NT2/D1 (cell line): ENCODE measurements around the gene DCAF8L1.
"Not testable (repeated sequence)": the region's sequence is repeated elsewhere in the genome, so short reads cannot be mapped to it uniquely, and the experiment has no call there.

ENCODE experiments used
- DNase-seq: peaks from one replicate; pipeline ENCODE4 v3.0.0-alpha.2; 2011; ENCODE audit warnings: low read depth, low spot score
- H3K27me3 ChIP-seq: 2 replicates; pipeline ENCODE4 v1.6.0; 2011; ENCODE audit warnings: mild to moderate bottlenecking; ENCODE audit not compliant: insufficient read length, insufficient read depth
- H3K36me3 ChIP-seq: 2 replicates; pipeline ENCODE4 v1.6.1; 2011; ENCODE audit warnings: mild to moderate bottlenecking, low read length, mixed read lengths; ENCODE audit not compliant: insufficient read depth, insufficient read length
- H3K4me1 ChIP-seq: 2 replicates; pipeline ENCODE4 v1.5.1; 2011; ENCODE audit not compliant: insufficient read depth, insufficient read length
- H3K4me3 ChIP-seq: 2 replicates; pipeline ENCODE4 v1.5.1; 2011; ENCODE audit warnings: low read depth; ENCODE audit not compliant: insufficient read length
- H3K9ac ChIP-seq: 2 replicates; pipeline ENCODE4 v1.6.0; 2011; ENCODE audit warnings: low read depth; ENCODE audit not compliant: insufficient read length
- H3K9me3 ChIP-seq: 2 replicates; pipeline ENCODE4 v1.5.1; 2011; ENCODE audit warnings: mild to moderate bottlenecking, low read length; ENCODE audit not compliant: insufficient read depth
- SUZ12 ChIP-seq: IDR thresholded peaks from 2 replicates; pipeline ENCODE4 v1.6.1; 2011; ENCODE audit not compliant: insufficient read length, insufficient read depth; ENCODE audit errors: extremely low read depth
- YY1 ChIP-seq: IDR thresholded peaks from 2 replicates; pipeline ENCODE4 v1.6.1; 2011; ENCODE audit not compliant: insufficient read length, insufficient read depth
- ZNF274 ChIP-seq: IDR thresholded peaks from 2 replicates; pipeline ENCODE4 v1.6.1; 2011; ENCODE audit warnings: mild to moderate bottlenecking, low read depth, low read length

Gene DCAF8L1

DNA sequence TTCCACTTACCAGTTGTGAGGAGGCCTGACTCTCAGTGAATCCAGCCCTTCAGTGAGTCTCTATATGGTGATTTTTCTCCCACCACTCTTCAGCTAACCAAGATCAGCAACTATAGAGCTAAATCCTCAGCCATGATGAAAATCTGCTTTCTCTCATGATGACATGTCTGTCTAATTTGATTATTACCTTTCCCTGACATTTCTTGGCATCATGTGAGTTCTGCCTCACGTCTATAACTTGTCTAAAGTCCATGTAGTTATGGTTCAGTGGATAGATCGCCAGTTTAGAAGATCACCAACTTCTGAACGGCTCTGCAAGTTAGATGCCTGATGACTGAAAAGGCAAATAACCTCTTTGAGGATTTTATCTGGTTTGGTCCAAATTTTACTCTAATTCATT is 14.9 kb upstream of the DCAF8L1 start:
- TF ChIP-seq ZNF274 = no peak
- H3K9ac ChIP-seq = no peak overlapping the region
- DNase-seq = no peak
- no peaks in the 10 kb centered on the region for H3K27me3 ChIP-seq
- H3K36me3 ChIP-seq = no peaks in the 10 kb centered on the region
- no peaks in the 10 kb centered on the region for H3K4me1 ChIP-seq
- no peaks in the 10 kb centered on the region for H3K9me3 ChIP-seq
- no peak overlapping the region for H3K4me3 ChIP-seq

DNA sequence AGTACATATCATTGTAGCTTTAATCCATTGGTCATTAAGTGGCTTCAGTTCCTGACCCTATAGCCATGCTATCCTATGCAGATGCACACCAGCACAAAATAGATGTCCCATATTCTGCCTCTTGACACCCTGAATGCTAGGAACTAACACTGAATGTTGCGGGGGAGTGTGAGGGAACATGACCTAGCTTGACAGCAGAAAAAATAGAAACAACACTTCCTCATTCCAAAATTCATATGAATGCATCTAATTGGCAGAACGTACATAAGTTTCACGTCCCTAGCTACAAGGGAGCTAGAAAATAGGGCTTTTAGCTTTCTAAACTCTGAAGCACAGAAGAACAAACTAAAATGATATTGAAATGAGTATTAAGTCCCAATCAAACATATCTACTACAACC is 14.4 kb upstream of the DCAF8L1 start:
- TF ChIP-seq YY1 (no peak), SUZ12 (no peak), ZNF274 (no peak)
- no peaks in the 10 kb centered on the region for H3K27me3 ChIP-seq
- no peak overlapping the region for H3K9ac ChIP-seq
- no peak for DNase-seq
- no peaks in the 10 kb centered on the region for H3K9me3 ChIP-seq
- H3K4me3 ChIP-seq = no peak overlapping the region
- H3K4me1 ChIP-seq = no peaks in the 10 kb centered on the region
- no peaks in the 10 kb centered on the region for H3K36me3 ChIP-seq

DNA sequence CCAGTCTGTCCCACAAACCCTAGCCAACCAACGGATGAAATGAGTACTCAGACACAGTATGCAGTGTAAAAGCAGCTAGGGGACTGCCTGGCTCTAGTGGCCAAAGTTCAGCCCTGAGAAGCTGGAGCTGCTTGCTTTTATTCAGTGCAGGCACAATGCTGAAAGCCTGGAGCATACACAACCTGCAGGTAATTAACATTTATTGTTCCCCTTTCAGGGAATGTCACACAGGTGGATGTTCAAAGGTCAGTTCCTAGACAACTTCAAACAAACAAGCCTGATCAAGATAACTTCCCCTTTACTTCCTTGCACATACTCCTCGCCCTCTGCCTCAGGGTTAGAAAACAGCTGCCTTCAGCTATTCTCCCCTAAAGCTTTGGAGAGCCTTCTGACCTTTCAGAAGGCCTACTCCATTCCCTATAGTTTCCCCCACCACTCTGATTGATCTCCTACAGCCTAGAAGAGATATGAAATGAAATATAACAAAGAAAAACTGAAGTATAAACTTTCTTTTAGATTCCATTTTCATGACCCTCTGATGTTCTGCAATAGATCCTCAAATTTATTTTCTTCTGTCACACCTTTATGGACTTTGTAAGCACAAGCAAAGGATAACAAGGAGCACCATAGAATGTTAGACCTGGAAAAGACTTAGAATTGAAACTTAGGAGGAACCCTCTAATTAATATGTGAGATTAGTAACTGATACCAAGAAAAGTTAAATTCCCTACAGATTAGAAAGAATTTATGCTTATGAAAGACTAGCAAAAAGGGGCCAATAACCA is 6.8 kb upstream of the DCAF8L1 start:
- no peaks in the 10 kb centered on the region for H3K9me3 ChIP-seq
- DNase-seq = no peak
- no peak overlapping the region for H3K4me3 ChIP-seq
- H3K9ac ChIP-seq = no peak overlapping the region
- no peaks in the 10 kb centered on the region for H3K4me1 ChIP-seq
- TF ChIP-seq YY1 (no peak), ZNF274 (no peak), SUZ12 (no peak)
- H3K27me3 ChIP-seq = no peaks in the 10 kb centered on the region
- H3K36me3 ChIP-seq = no peaks in the 10 kb centered on the region

DNA sequence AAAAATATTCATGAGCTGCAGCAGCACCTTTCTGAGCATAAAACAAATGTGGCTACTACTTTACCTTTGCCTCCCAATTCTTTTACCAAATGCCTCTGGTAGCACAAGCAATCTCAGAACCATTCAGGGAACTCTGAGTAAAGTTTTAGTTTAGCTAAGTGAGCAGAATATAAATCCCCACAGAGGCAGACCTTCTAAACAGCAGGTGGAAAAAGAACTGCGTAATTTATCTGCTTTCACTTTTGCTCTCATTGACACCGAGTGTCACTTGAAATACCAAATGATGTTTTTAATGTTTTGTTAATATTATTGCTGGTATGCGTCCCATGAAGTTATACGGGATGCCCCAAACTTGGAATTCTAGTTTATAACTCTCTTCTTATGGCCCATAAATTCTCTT is 4.3 kb downstream of the DCAF8L1 start:
- not testable (repeated sequence) for H3K4me3 ChIP-seq, H3K9me3 ChIP-seq, DNase-seq, H3K36me3 ChIP-seq, H3K9ac ChIP-seq, H3K27me3 ChIP-seq, H3K4me1 ChIP-seq

DNA sequence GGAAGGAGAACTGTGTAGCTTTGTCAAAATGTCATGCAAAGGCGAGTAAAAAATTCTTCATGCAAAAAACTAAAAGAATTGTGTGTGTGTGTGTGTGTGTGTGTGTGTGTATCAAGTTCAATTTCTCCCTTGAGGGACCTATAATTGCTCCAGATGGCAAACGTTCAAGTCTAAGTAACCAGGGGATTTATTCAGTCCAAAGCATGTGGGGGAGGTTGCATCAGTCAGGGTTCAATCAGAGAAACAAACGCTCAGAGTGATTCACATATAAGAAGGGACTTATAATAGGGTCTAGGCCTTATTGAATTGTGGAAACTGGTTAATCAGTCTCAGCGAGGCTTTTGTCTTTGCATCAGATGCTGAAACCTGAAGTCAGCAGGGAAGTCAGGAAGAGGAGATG is 5.0 kb downstream of the DCAF8L1 start:
- TF ChIP-seq SUZ12 (no peak), ZNF274 (no peak), YY1 (no peak)
- no peaks in the 10 kb centered on the region; the same call in 1 of the 2 replicates for H3K9me3 ChIP-seq
- DNase-seq = no peak

DNA sequence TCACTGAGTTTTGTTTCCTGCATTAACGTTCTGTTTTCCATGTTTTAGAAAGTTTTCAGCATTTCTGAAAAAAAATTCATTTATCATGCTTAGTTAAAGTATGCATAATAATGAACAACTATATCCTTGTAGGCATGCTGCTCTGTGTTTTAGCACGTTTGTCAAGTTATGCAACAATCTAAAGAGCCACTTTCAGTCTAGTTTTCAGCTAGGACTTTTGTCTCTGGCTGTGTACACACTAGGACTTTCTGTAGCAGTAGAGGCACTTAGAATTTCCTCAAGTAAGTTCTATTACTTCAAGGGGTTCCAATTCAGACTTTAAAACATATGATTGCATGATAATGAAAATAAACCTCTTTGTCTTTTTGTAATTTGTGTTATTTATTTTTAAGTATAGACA is 12.4 kb downstream of the DCAF8L1 start:
- H3K36me3 ChIP-seq = no peaks in the 10 kb centered on the region
- H3K27me3 ChIP-seq = no peaks in the 10 kb centered on the region
- no peak overlapping the region for H3K9ac ChIP-seq
- no peaks in the 10 kb centered on the region for H3K4me1 ChIP-seq
- no peak for DNase-seq
- H3K9me3 ChIP-seq = 0 out of 2 replicates have a peak, but pooled peaks cover 4% of the 10 kb centered on the region
- no peak for TF ChIP-seq ZNF274
- no peak for TF ChIP-seq YY1
- no peak for TF ChIP-seq SUZ12
- H3K4me3 ChIP-seq = no peak overlapping the region

More for the DNA sequence above, 5.0 kb downstream of the DCAF8L1 start:
- Histone ChIP-seq H3K4me3 (no peak overlapping the region), H3K36me3 (no peaks in the 10 kb centered on the region), H3K27me3 (no peaks in the 10 kb centered on the region), H3K9ac (no peak overlapping the region), H3K4me1 (no peaks in the 10 kb centered on the region)

DNA sequence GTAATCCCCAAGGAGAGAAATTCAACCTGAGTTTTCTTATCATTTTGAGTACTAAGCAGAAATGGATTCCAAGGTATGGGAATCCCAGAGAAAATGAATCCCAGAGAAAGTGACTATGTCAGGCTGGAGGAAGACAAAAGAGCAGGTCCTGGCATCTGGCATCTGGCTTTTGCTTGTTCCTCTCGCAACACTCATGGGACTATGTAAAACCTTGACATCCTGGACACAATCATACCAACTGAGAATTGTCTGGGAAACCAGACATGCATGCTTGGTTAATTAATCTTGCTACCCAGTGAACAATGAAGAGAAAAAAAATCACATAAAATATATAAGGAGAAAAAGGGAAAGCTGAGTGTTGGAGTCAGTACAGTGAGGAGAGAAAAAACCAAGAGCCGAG is 12.9 kb downstream of the DCAF8L1 start:
- Histone ChIP-seq H3K9ac (no peak overlapping the region), H3K36me3 (no peaks in the 10 kb centered on the region), H3K27me3 (no peaks in the 10 kb centered on the region), H3K4me1 (no peaks in the 10 kb centered on the region), H3K4me3 (no peak overlapping the region), H3K9me3 (0 out of 2 replicates have a peak, but pooled peaks cover 4% of the 10 kb centered on the region)
- DNase-seq = no peak
- TF ChIP-seq YY1 = no peak
- TF ChIP-seq SUZ12 = no peak
- TF ChIP-seq ZNF274 = no peak
